Heart right ventricle (tissue), 16 donors: ENCODE results near the gene HOXD11. TPM values are rescaled to one million over a fixed set of nuclear protein-coding genes. Genes with fewer than 3 reads are reported as not detected.

Source experiments
- ATAC-seq, 8 donors: fragments of 200-7000 bp; cut with Tn5 transposase; one replicate each; pipeline ENCODE4 v1.9.1; 2020; ENCODE audit warnings: mild to moderate bottlenecking in 8 of 8, moderate library complexity in 8 of 8, moderate number of reproducible peaks in 1 of 8
- DNase-seq, 2 donors: peaks; one replicate each; pipeline ENCODE4 v3.0.0-alpha.2; 2020
- H3K27ac ChIP-seq, 10 donors: fragments of 200-600 bp; sonication (generic) in 2 of 10; one replicate each; pipeline versions ENCODE4 v1.5.0 to v1.8.0; 2020 to 2022; ENCODE audit warnings: mild to moderate bottlenecking in 3 of 10
- H3K27me3 ChIP-seq, 7 donors: fragments of 200-600 bp; one replicate each; pipeline ENCODE4 v1.8.0; 2021 to 2022; ENCODE audit warnings: mild to moderate bottlenecking in 2 of 7
- H3K36me3 ChIP-seq, 9 donors: fragments of 200-600 bp; sonication (generic) in 1 of 9; one replicate each; pipeline versions ENCODE4 v1.5.0 to v1.8.0; 2020 to 2022; ENCODE audit warnings: mild to moderate bottlenecking in 2 of 9
- H3K4me1 ChIP-seq, 9 donors: fragments of 200-600 bp; sonication (generic) in 1 of 9; one replicate each; pipeline versions ENCODE4 v1.5.0 to v1.8.0; 2020 to 2022; ENCODE audit warnings: mild to moderate bottlenecking in 4 of 9
- H3K4me3 ChIP-seq, 10 donors: fragments of 200-600 bp; sonication (generic) in 2 of 10; one replicate each; pipeline versions ENCODE4 v1.5.0 to v1.8.0; 2020 to 2022; ENCODE audit warnings: mild to moderate bottlenecking in 7 of 10, moderate library complexity in 2 of 10
- H3K9me3 ChIP-seq, 11 donors: fragments of 200-600 bp in 10 of 11; sonication (generic) in 2 of 11; one replicate each; pipeline versions ENCODE4 v1.5.0 to v1.8.0; 2013 to 2022; ENCODE audit warnings: mild to moderate bottlenecking in 2 of 11, control low read depth in 1 of 11, moderate library complexity in 1 of 11
- CTCF ChIP-seq, 9 donors: fragments of 200-600 bp; sonication (generic) in 2 of 9; IDR thresholded peaks; one replicate each; pipeline versions ENCODE4 v1.5.0 to v1.8.0; 2021 to 2022; ENCODE audit warnings: antibody characterized with exemption in 9 of 9, mild to moderate bottlenecking in 5 of 9, moderate library complexity in 1 of 9
- WGBS, 2 donors: extraction: QIAGEN DNeasy Blood & Tissue Kit; methylation state at CpG; one replicate each; pipeline ENCODE4 v1.1.7; 2013; ENCODE audit warnings: inconsistent platforms in 1 of 2; 5-methylcytosine and 5-hydroxymethylcytosine counted together
- intact Hi-C, 10 donors: fragments of 100-400 bp; cut with DNase I; formaldehyde crosslinking; loops; one replicate each; pipeline versions ENCODE4 v1.11.1 to v1.14.2; 2022
- polyA plus RNA-seq, 2 donors: library from polyadenylated mRNA; stranded (reverse); fragments of 200-250 nt; gene quantifications; one replicate each; pipeline ENCODE4 v1.2.3, GENCODE V29; 2013
- total RNA-seq, 10 donors: library from RNA; stranded (reverse); fragmentation: NEBNext Ultra II Directional in 3 of 10; extraction: Animal tissue kit (Norgen Biotek cat#: 25700) in 3 of 10; gene quantifications; one replicate each; pipeline versions ENCODE4 v1.2.1 to v1.2.4, GENCODE V29; 2021 to 2023
- donor health status: Arrhythmogenic right ventricular cardiomyopathy.
- donor health status: ischemic (EF 13 %, LVEDD 7.1; RV severe dilation, severe dysfunction).
- donor health status: healthy with polysubstance abuse.
- donor health status: DM: no; HTN: yes; CAD: no.
- donor health status: DM: no; HTN: no; CAD: no.
- donor health status: ischemic (EF 25% LVEDD 6.9; RV normal size, moderate dysfunction).
- donor health status: ischemic (EF 25% LVEDD 5.7; RV mildly dilated, moderate dysfunction).
- donor health status: healthy.
- donor health status: DM: yes; HTN: yes; CAD: no.
- donor health status: Ischemic cardiomyopathy.
- donor health status: ischemic (EF 35%, LVEDD 5.7; RV mildly dilated, moderate dysfunction).
- donor health status: nonischemic (EF 11% LVEDD 7.7; RV severe dilation, severe dysfunction).
- donor health status: DM: yes; HTN: yes; CAD: no.
- donor health status: PGD.
- donor health status: ischemic (EF 29% LVEDD 5.4; RV normal size, mild dysfunction).
- donor health status: nonischemic (EF 23%, LVEDD 6.1; RV moderate dilation, normal function).

The HOXD11 gene
- total and polyA plus RNA-seq, 12 donors, result not detected

- Histone ChIP-seq H3K4me3 (no peak overlapping the region), H3K27ac (no peak overlapping the region), H3K36me3 (no peaks in the 10 kb centered on the region), H3K4me1 (peaks cover 0 to 34% (median 29%) of the 10 kb centered on the region in 9 donors), H3K27me3 (peaks cover 68 to 100% (median 100%) of the 10 kb centered on the region in 7 donors), H3K9me3 (no peaks in the 10 kb centered on the region)
- no peak for DNase-seq
- TF ChIP-seq CTCF (IDR thresholded peaks at IDR 0.05), result no peak
- ATAC-seq, result no peak
- intact Hi-C loops, result loop anchor here in 9 of 10 donors (2.0 to 5.0 kb wide), 5 partner anchors 399 to 778 kb away; no protein-coding TSS in a partner anchor
These were observed 17.2 kb upstream of the HOXD11 start for GRCh38 chr2:176089843-176090395.

- WGBS, 2 donors, result 18 to 20% methylated on average over 5 of the region's 5 CpGs
- Histone ChIP-seq H3K36me3 (no peaks in the 10 kb centered on the region), H3K4me3 (no peak overlapping the region), H3K27ac (no peak overlapping the region), H3K4me1 (peaks cover 0 to 25% (median 20%) of the 10 kb centered on the region in 9 donors), H3K27me3 (peaks cover 68 to 100% (median 100%) of the 10 kb centered on the region in 7 donors), H3K9me3 (no peaks in the 10 kb centered on the region)
- DNase-seq (no peak), ATAC-seq (no peak)
- intact Hi-C loops, result loop anchor here in 1 of 10 donors (5.0 kb wide), 1 partner anchor 404 kb away; no protein-coding TSS in a partner anchor
- no peak for TF ChIP-seq CTCF (IDR thresholded peaks at IDR 0.05)
These were observed 16.2 kb upstream of the HOXD11 start for GRCh38 chr2:176090862-176091261.

GRCh38 chr2:176091329-176092258 is 15.5 kb upstream of the HOXD11 start:
- Histone ChIP-seq H3K9me3 (no peaks in the 10 kb centered on the region), H3K36me3 (no peaks in the 10 kb centered on the region), H3K27ac (no peak overlapping the region), H3K27me3 (peaks cover 64 to 100% (median 100%) of the 10 kb centered on the region in 7 donors), H3K4me3 (no peak overlapping the region), H3K4me1 (peaks cover 0 to 23% (median 20%) of the 10 kb centered on the region in 9 donors)
- 4 to 8% methylated on average over 31 of the region's 31 CpGs for WGBS, 2 donors
- TF ChIP-seq CTCF (IDR thresholded peaks at IDR 0.05), result no peak
- ATAC-seq, result no peak
- no peak for DNase-seq
- intact Hi-C loops, result loop anchor here in 1 of 10 donors (5.0 kb wide), 1 partner anchor 404 kb away; no protein-coding TSS in a partner anchor
